ENCODE data around the gene TIAM1.

Gene TIAM1

DNA sequence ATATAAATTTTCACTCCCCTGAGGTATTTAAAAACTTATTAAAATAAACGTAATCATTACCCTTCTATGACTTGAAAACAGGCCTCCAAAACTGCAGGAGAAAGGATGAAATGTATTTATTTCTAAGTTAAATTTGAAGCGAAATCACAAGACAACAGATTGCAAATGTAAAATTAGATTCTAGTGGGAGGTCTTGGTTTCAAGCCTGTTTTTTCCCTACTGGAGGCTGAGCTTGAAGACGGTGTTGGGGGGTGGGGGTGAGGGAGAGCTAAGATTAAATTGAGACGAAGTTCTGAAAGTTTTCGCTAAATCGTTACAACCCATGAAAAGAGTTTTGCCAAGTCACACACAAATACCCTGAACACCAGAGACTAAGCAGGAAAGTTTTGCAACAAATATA is 68.2 kb downstream of the TIAM1 start:
- no peak for DNase-seq (ENCODE audit: low spot score)
- TF ChIP-seq, protein P1, sequence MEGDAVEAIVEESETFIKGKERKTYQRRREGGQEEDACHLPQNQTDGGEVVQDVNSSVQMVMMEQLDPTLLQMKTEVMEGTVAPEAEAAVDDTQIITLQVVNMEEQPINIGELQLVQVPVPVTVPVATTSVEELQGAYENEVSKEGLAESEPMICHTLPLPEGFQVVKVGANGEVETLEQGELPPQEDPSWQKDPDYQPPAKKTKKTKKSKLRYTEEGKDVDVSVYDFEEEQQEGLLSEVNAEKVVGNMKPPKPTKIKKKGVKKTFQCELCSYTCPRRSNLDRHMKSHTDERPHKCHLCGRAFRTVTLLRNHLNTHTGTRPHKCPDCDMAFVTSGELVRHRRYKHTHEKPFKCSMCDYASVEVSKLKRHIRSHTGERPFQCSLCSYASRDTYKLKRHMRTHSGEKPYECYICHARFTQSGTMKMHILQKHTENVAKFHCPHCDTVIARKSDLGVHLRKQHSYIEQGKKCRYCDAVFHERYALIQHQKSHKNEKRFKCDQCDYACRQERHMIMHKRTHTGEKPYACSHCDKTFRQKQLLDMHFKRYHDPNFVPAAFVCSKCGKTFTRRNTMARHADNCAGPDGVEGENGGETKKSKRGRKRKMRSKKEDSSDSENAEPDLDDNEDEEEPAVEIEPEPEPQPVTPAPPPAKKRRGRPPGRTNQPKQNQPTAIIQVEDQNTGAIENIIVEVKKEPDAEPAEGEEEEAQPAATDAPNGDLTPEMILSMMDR (IDR thresholded peaks at IDR 0.05) = no peak
- Histone ChIP-seq H3K27ac (no peak overlapping the region), H3K4me3 (no peak overlapping the region)

DNA sequence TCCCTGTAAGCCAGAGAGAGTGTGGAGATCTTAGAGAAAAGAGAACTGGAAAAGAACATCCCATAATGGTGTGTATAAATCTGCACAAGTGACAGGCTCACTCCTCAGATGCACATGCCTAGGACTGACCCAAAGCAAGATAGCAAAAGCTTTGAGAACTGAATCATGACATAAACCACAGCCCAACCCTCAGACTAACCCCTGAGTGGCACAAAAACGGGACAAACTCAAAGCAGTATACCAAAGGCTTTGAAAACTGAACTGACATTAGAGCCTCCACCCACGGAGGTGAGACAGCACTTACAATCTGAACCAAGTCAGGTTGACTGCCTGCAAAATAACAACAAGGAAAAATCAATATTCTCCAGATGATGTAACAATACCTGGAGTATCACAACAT is 70.8 kb downstream of the TIAM1 start:
- Histone ChIP-seq H3K4me3 (no peak overlapping the region), H3K27ac (no peak overlapping the region)
- DNase-seq (ENCODE audit: low spot score) = no peak
- TF ChIP-seq, protein P1 (IDR thresholded peaks at IDR 0.05) = no peak

DNA sequence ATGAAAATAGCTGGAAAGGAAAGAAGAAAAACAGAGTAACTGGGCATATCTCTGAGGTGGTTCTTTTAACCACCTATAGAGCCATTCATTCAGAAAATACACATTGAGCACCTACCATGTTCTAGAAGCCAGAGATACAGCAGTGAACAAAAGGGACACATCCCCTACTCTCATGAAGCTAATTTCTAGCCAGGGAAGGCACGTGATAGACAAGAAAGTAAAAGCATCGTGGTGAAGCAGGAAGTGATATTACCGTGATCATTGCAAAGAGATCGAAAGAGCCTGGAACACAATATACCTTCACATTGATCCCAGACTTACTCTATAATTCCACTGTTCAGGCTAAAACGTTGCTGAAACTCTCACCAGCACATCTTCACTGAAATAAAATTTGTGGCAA is 76.0 kb downstream of the TIAM1 start:
- Histone ChIP-seq H3K27ac (no peak overlapping the region), H3K4me3 (no peak overlapping the region)
- no peak for DNase-seq (ENCODE audit: low spot score)
- TF ChIP-seq, protein P1 (IDR thresholded peaks at IDR 0.05) = no peak

DNA sequence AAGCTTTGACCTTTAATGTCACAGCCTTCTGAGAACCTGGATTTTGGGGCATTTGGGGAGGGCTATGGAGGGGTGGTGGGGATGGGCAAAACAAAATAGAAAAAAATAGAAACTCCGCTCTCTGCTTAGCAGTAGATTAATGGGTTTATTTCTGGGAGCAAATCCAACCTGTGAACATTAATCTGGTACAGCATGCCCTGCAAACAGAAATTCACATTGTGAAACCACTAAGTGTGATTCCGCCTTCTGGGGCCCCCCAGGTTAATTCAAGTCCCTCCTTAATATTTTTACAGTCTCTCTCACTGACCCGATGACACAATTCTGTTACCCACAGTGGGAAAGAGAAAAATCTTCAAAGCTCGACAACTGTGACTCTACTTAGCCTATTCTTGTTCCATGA is 76.4 kb downstream of the TIAM1 start:
- DNase-seq (ENCODE audit: low spot score) = no peak

DNA sequence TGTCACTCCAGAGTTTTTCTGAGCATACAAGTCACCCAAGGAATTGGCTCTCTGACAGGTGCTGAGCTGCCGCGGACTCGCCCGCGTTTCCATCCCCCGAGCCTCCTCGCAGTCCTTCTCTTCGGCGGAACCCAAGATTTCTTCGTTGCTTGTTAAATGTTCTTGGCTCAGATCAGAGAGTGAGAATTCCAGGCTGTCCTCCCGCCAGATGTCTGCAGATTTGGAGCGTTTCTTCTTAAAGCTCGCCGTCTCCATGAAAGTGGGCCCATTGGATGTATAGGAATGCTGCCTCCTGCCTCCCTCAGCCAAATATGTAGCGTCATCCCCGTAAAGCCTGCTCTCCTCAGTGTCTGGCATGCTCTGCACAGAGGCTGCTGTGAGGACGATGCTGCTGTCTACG is 77.8 kb downstream of the TIAM1 start:
- H3K4me3 ChIP-seq = peak overlapping the region; percentile 36
- no peak overlapping the region for H3K27ac ChIP-seq
- TF ChIP-seq, protein P1 (IDR thresholded peaks at IDR 0.05) = no peak
- DNase-seq (ENCODE audit: low spot score) = no peak

More for the DNA sequence above, 76.4 kb downstream of the TIAM1 start:
- Histone ChIP-seq H3K27ac (no peak overlapping the region), H3K4me3 (no peak overlapping the region)
- TF ChIP-seq, protein P1 (IDR thresholded peaks at IDR 0.05) = no peak

DNA sequence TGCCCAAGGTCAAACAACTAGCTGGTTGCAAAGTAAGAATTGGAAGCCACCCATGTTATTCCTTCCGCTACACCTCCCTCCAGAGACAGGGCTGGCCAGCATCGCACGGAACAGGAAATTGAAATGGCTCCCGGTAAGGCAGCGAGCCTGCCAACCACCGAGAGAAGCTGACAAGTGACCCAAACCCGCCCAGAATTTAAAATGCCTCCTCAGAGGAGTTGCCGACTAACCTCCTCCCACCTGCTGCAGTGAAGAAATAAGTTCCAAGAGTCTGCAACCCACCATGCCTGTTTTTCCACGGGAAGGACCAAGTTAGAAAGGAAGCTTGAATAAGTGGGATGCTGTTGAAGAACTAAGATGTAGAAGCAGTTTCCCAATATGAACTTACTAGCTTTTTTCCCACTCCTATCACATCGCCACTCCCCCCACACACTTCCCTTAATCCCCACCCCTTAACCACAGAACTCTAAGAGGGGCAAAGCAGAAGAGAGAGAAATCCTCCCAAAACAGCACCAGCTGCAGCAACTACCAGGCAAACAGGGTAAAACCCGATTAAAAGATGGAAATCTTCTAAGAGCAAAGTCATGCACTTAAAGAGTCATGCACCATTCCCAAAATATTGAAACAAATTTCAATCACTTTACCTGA is 78.6 kb downstream of the TIAM1 start:
- TF ChIP-seq, protein P1 (IDR thresholded peaks at IDR 0.05) = no peak
- no peak overlapping the region for H3K4me3 ChIP-seq
- no peak overlapping the region for H3K27ac ChIP-seq
- DNase-seq (ENCODE audit: low spot score) = no peak

DNA sequence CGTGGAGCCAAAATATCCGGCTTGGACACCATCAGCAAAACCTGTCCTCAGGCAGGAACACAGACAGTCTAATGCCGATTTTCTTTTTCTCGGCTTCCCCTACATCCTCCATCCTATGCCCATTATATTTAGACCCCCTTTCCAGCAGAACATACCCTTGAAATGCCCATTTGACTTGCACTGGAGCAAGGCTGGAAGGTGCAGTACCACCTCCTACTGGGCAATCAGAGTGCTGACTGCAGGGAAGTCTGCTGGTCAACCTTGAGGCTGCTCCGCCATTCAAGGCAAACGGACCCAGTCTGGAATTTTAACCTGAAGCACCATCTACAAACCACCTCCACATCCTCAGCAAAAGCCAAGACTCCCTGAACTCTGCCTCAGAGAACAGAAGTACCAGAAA is 79.5 kb downstream of the TIAM1 start:
- TF ChIP-seq, protein P1 (IDR thresholded peaks at IDR 0.05) = no peak
- no peak overlapping the region for H3K27ac ChIP-seq
- DNase-seq (ENCODE audit: low spot score) = no peak
- no peak overlapping the region for H3K4me3 ChIP-seq
